SK-N-MC (cell line): Measurements from ENCODE around the gene CALY.

ENCODE experiments used
- EZH2 ChIP-seq: fragments of 200-600 bp; sonication (generic); IDR thresholded peaks from one replicate; pipeline ENCODE4 v1.6.1; 2017; ENCODE audit warnings: antibody characterized with exemption
- FOXP2 ChIP-seq: optimal IDR thresholded peaks from 2 replicates; pipeline ENCODE3; 2011; ENCODE audit warnings: mild to moderate bottlenecking, moderate library complexity; ENCODE audit not compliant: insufficient read depth; ENCODE audit errors: extremely low read length, control extremely low read depth
- POLR2AphosphoS5 ChIP-seq: IDR thresholded peaks from 2 replicates; pipeline ENCODE4 v1.6.1; 2012; ENCODE audit warnings: mild to moderate bottlenecking, low read depth, low read length, borderline replicate concordance

DNA sequence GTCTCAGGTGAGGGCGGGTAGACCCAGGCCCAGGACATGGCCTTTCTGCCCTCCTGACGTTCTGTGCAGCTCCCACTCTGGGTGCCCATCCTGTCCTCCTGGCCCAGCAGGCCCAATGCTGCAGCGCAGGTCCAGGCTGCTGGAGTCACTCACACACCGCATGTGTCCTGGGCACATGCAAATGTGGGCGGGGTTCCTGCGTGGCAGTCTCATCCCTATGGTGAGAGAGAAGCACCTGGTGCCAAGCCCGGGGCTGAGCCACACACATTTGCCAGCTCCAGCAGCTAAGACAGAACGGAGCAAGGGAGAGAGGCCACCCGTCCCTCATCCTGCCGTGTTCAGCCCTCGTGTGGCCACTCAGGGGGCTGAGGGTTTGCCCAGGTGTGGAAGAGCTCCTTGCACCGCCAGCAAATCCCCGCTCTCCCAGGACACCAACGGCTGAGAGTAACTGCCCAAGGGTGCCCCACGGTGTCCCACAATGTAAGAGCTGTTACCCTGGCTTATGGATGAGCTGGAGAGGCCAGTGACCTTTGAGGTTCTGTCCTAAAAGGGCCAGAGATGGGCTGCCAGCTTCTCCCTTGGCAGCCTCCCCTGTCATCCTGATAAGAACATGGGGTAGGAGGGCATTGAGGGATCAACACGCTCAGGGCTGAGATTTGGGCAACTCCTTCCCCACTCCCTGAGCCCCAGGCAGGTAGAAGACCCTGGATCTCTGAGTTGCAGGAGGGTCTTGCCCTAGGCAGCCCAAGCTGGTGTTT is 16.7 kb upstream of the CALY start:
- TF ChIP-seq EZH2 (no peak), POLR2AphosphoS5 (no peak), FOXP2 (no peak)
